ENCODE results near the gene MTERF2.

GRCh38 chr12:106974511-106974910, 12.4 kb downstream of the MTERF2 start:
- TF ChIP-seq CTCF (IDR thresholded peaks at IDR 0.05 in 8 of 11, conservative IDR thresholded peaks at IDR 0.05 in 3 of 11) (no peak), POLR2AphosphoS5 (IDR thresholded peaks at IDR 0.05) (no peak)

Measured in spleen (tissue), 7 donors.